22Rv1 (cell line): ENCODE results near the gene RCAN2.

Experiments used
- H3K27ac ChIP-seq: fragments of 450-650 bp; 2 replicates; pipeline ENCODE4 v1.5.1; 2017
- CTCF ChIP-seq: fragments of 450-650 bp; IDR thresholded peaks from 2 replicates; pipeline ENCODE4 v1.5.1; 2017; ENCODE audit warnings: mild to moderate bottlenecking
- ZFX ChIP-seq: fragments of 450-650 bp; IDR thresholded peaks from 2 replicates; pipeline ENCODE4 v1.6.1; 2017; ENCODE audit warnings: antibody characterized with exemption, borderline replicate concordance

Gene RCAN2

GRCh38 chr6:46380152-46380807 is 111.0 kb downstream of the RCAN2 start:
- TF ChIP-seq CTCF (no peak), ZFX (no peak)
- 0 out of 2 replicates have a peak overlapping the region, but pooled peaks have one; percentile 35 for H3K27ac ChIP-seq

DNA sequence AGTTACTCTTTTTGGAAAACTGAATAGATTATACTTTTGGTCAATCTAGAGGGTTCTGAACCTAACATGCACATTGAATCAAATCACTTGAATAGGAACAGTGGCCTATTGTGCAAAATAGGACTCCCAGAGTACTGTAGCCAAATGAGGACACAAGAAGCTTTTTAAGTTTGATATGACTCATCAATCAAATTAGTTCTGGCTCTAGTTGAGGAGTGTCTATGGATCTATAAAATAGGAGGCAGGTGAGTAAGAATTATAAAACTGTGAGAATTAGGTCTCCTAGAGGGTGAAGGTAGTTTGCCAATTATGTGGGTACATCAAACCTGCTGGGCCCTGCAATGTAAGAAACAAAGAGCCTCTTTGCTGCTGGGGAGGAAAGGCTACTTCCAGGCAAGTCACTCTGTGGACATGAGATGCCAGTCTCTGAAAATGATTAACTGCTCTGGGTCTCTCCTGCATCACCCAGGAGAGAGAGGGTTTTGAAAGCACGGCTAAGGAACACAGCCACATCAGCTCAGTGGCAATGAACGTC is 112.3 kb downstream of the RCAN2 start:
- TF ChIP-seq CTCF = no peak
- TF ChIP-seq ZFX = no peak
- H3K27ac ChIP-seq = 0 out of 2 replicates have a peak overlapping the region, but pooled peaks have one; percentile 1

GRCh38 chr6:46378161-46378881 is 112.9 kb downstream of the RCAN2 start:
- 0 out of 2 replicates have a peak overlapping the region, but pooled peaks have one; percentile 1 for H3K27ac ChIP-seq
- TF ChIP-seq ZFX (no peak), CTCF (no peak)

- TF ChIP-seq CTCF = no peak
- no peak for TF ChIP-seq ZFX
- H3K27ac ChIP-seq = no peak overlapping the region
These were observed 114.0 kb downstream of the RCAN2 start for GRCh38 chr6:46377209-46377608.

- TF ChIP-seq CTCF (no peak), ZFX (no peak)
- no peak overlapping the region for H3K27ac ChIP-seq
These were observed 114.6 kb downstream of the RCAN2 start for GRCh38 chr6:46376562-46377061.

DNA sequence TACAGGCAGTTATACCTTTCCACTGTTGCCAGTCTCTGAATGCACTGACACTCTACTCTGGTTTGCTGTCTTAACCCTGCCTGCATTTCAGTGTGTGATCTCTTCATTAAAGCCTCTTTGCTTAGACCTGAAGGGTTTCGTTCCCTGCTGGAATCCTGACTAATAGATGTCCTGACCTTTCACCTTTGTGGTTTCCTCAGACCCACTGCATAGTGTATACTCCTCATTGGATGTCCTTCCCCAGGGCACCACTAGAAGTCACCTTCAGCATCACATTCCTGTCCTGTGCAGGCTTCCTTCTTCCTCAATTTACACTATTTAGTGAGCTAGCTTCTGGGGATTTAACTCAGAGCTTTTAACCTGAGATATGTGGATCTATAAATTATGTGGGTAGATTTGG is 120.6 kb downstream of the RCAN2 start:
- TF ChIP-seq CTCF (no peak), ZFX (no peak)

DNA sequence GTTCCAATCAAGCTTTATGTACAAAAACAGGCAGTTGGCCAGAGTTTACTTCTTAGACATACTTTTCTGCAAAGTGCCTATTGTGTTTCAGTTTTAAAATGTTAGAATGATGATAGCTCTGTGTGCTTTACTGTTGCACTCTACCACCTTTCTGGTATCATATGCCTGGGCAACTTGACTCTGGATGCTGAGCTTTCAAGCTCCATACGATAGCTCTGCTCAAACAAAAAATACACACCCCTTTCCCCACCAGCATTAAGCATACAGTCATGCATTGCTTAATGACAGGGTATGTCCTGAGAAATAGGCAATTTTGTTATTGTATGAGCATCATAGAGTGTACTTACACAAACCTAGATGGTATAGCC is 123.1 kb downstream of the RCAN2 start:
- TF ChIP-seq CTCF (no peak), ZFX (no peak)
- H3K27ac ChIP-seq = no peak overlapping the region

More for the DNA sequence above, 120.6 kb downstream of the RCAN2 start:
- no peak overlapping the region for H3K27ac ChIP-seq
